CD4-positive, alpha-beta T cell treated with Interferon alpha-2 for 1 hour (primary cell): ENCODE data around the gene ADGB.

ENCODE experiments used
- DNase-seq, 2 donors: peaks; one replicate each; pipeline ENCODE4 v3.0.0-alpha.2; 2020 to 2022

Gene ADGB

DNA sequence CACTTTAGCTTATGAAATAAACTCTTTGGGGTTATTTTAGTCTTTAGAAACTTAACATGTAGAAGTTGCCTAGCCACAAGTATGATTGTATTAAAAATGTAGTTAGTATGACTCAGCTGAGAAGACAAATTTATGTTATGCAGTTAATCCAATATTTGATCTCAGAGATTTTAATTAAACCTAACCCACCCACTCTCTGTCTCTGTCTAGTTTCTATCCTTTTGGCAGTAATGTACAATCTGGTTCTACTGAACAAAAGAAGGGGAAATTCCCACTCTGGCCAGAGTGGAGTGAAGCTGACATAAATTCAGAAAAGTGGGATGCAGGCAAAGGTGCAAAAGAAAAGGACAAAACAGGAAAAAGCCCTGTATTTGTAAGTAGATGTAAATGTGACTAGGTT is 36.4 kb downstream of the ADGB start:
- no peak for DNase-seq

DNA sequence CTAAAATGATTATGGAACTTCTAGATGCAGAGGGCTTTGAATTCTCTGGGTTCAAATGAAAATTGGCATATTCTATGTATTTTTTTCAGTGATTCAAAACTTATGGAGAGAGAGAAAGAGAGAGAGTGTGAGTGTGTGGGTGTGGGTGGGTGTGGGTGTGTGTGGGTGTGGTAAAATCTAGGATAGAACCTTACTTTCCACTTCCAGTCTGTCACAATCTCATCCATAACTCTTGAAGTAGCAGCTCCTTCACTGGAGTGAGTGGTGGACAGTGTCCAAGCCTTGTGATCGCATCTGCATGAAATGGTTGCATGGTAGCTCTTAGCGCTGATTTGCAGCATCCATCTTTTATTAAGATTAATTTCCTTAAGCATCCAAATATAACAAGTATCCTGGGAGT is 37.7 kb downstream of the ADGB start:
- no peak for DNase-seq

DNA sequence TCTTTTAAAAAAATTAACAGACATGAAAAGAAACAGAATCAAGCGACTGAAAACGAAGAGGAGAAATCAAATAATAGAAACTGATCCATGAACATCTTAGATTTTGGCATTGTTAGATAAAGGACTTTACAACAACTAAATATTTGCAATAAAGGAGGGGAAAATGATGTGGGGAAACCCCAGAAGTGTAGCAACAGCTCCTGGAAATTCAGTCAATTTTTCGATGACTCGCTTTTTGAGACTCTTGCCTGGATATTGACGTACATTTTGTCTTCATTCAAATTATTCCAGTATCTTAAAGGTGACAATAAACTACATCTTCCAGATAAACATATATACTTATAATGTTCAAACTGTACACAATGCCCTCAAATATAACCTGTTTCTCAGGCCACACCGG is 44.1 kb downstream of the ADGB start:
- DNase-seq: no peak

DNA sequence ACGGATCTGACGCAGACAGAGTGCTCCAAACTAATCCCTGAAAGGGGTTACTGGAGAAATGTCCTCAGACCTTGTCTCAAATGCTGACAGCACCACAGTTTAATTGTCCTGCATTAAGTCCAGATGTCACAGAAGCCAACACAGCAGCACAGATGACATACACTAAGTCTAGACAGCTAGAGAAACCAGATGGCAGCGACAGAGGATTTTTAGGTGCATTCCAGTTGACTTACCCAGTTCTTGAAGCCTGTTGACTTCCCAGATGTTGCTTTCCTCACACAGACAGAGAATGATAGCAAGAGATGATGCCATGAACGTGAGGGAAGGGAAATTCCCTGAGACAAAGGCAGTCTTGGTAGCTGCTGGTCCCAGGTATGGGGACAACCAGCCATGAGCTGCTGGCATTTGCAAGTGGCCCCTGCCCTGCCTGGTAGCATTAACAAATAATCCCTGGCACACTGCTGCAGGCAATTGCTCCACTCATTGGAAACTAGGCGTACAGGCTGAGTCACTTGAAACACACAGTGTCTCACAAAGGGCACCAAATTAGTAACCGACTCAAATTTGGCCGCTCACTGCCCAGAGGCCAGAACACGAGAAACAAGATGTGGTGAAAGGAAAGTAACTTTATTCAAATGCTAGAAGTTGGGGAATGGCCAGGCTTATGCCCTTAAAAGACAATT is 52.2 kb downstream of the ADGB start:
- no peak for DNase-seq

DNA sequence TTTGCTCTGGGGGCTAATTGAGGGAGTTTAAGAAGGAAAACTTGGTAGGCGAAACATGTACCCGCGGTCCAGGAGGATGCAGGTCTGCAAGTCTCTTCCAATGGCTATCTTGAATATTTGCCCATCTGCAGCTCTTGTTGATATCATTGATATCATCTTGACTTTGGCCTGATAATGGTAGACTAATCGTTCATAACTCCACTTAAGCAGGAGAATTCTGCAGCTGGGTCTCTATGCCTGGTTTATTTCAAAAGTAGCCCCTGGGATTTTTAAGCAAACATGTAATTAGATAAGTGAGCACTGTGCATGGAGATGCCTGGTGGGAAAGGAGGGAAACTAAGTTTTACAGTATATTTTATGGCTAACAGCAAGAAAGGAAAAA is 52.7 kb downstream of the ADGB start:
- no peak for DNase-seq

DNA sequence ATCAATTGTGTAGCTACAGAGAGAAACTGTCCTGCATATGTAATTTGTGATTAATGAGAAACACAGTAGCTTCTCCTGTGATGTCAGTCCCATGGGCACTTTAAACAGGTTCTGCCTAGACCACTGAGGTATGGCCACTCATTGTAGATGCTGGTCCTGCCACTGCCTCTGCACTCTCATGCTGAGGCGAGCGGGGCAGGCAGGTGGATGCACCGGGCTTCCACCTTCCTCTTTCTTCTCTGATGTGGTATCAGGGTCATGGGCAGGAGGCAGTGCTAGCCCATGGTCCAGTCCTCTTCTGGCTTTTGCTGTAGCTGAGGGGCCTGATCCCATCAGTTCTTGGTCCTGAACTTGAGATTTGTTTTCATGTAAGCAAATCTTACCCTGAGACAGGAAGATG is 58.7 kb downstream of the ADGB start:
- DNase-seq: no peak

DNA sequence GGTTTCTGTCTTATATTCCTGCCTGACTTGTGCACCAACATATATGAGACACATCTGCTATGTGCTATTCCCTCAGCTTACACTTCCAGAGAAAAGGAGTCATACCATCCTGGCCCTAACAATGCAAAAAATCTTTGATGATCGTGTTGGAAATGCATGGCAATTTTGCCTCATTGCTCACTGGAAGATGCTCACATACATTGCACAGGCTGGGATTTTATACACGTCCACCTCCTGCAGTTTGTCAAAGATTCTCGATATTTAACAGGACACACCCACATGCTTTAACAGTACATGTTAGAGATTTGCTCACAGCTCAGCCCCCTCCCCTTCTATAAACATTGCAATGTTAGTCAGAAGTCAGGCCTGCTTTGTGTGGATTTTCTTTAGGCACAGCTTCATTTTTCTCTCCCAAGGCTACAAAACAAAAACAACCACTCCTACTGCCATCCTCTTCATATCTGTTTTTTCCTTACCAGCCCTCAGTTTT is 66.1 kb downstream of the ADGB start:
- no peak for DNase-seq

DNA sequence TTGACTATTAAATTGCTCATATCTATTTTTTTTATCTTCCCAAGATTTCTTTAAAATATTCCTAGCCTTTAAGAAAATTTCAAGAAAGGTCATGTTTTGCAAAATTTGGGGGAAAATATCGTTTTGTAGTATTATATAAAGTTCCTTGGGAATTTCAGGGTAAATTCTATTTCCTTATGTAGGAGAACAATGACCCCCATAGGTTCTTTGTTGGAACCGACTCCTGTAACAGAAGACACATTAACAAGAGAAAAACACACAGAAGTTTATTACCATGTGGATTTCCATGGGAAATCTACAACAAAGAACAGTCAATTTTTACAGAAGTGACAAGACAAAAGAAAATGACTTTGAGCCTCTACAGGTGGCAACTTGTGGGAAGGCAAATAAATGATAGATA is 68.1 kb downstream of the ADGB start:
- no peak for DNase-seq

DNA sequence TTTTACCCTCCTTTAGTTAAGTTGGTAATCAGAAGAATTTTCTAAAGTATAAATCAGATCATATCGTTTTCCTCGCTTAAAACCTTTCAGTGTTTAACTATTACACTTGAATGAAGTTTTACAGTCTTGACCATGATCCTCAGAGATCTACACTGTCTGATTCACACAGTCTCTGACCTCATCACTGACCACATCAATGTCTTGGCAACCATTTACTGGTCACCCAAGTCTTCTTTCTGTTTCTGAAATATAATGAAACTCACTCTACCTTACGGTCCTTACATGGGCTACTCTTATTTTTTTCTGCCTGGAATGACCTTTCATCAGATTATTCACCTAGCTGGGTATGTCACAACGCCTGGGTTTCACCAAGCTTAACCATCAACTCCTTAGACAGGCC is 71.4 kb downstream of the ADGB start:
- DNase-seq: no peak

DNA sequence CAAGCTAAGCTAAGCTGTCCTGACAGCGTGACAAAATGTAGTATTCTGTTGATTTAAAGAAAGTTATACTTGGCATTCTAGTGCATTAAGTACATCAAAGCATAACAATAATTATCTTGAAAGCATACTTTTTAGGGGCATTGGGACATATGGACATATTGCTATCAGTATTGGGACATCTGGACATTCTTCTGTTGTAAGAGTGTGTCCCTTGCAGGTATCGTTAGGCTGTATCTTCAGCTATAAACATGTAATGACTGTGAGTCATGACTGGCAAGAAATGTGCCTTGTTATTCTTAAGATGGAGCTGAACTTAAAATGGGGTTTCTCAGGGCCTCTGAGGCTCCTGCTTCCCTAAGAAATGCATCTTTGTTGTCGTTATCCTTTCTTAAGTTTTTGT is 74.3 kb downstream of the ADGB start:
- no peak for DNase-seq

DNA sequence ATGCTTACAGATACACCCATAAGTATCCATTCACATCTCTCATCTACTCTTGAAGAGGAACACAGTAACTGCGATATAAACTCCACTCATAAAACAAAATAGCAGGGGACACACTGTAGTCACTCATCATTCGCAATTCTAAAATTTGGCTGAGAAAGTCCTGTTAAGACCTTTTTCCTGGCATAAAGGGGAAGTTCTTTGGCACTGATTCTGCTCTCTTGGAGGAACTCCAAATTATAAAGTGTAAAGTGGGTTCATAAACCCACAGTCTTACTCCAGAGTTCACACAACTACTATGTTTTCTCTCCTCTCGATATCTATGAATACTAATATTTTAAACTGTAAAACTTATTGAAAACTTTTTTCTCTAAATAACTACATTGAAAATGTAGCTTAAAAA is 80.6 kb downstream of the ADGB start:
- DNase-seq: no peak

DNA sequence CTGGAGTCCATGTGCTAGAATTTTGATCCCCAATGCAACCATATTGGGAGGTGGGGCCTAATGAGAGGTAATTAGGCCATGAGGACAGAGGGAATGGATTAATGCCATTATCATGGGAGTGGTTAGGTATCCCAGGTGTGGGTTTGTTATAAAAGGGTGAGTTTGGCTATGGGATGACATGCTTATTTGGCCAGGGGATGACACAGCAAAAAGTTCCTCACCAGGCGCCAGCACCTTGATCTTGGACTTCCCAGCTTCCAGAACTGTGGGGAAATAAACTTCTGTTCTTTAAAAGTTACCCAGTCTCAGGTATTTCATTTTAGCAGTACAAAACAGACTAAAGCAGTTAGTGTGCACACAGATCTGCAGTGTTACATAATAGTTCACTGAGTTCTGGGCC is 84.1 kb downstream of the ADGB start:
- DNase-seq: no peak

DNA sequence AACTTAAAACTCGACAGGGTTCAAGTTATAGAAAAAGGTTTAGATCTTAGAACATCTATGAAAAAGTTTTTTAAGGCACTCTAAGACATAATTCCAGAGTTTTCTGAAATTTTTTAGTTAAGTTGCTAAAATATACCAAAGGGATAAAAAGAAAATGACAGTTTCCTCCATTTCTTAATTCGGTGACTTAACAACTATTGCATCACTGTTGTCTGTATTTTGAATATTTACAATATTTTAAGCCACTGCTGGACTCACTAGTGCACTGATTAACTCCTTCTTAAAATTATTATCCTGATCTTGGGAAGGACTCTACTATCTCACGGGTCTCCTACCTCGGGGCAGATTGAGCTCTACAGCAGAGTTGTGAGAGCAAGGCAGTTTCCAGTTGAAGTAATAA is 91.0 kb downstream of the ADGB start:
- DNase-seq: no peak

DNA sequence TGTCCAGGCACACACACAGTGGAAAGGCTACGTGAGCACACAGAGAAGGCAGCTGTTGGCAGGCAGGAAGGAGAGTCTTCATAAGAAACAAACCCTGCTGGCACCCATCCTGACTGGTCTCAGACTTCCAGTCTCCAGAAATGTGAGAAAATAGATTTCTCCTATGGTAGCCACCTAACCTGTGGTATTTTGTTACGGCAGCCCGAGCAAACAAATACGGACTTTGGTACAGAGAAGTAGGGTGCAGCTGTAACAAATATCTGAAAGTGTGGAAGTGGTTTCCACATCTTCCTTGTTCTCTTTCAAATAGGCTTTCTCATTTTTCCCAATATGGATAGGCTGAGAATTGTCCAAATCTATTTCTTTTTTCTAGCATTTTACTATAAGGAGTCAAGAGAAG is 94.6 kb downstream of the ADGB start:
- no peak for DNase-seq

DNA sequence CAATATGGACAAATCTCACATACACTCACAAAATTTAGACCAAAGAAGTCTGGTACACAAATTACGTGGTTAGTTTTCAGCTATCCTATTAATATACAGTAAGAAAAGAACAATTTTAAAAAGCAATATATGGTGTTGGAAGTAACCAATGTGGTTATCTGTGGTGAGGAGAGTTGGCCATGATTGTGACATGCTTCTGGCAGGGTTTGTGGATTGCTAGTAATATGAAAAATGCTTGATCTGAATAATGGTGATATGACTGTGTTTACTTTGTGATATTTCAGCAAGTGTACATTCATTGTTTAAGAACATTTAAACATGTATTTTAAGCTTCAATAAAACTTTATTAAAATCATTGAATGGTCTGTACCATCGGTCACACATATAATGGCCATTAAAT is 99.1 kb downstream of the ADGB start:
- no peak for DNase-seq

DNA sequence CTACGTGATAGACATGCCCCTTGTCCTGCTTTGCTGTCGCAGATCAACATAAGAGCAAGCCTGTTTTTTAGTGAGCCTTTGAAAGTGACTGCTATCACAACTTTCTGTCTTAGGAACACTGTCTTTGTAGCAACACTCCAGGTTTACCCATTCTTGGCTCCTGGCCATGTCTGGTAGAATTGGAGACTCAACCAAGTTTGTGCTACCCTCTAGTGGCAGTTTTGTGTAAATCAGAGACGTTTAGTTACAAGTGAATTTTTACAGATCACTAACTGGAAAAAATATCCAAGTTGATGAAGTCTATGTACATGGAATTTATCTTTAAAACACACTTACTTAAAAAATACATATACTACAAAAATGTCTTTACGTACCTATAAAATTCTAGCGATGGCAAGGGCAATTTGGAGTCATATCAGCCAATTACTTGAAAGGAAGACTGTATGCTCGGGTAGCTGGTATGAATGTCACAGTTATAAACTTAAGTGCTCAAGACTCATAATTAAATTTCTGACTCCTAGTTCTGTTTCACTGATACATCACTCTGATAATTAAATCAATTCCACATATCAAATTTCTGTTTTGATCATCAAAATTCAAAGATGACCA is 101.4 kb downstream of the ADGB start:
- DNase-seq: peak; percentile 41 to 54

DNA sequence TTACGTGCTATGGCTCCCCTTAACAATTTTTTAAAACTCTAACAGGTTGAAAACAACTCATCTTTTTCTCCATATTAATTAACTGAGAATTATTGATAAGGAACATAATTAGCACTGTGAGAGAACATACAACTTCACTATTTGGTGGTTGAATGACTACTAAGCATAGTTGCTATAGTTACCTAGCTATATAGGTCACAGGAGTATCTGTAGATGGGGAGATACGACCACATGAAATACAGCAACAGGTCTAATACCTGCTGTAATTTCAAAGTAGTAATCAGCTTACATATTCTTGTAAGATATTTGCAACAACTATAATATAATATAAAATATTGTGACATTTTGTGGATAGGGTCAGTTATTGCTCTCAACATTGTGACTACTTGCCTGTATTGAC is 102.9 kb downstream of the ADGB start:
- no peak for DNase-seq

DNA sequence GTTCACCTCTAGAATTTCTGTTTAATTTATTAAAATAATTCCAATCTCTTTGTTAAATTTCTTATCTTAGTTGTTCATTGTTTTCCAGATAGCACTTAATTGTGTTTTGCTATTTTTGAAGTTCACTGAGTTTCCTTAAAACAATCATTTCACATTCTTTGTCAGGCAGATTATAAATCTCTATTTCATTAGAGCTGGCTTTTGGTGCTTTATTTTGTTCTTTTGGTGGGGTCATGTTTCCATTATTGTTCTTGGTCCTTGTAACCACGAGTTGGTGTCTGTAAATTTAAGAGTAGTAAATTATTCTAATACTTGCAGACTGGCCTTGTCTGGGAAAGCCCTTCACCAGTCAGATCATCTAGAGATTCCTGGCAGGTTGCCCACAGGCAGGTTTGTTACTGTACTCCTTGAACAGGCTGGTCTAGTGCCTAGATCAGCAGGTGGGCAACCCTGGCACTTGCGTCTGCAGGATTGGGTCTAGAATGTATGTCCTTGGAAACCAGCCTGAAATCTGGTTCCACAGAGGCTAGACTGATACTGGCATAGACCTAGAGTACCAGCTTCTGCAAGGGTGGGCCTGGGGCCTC is 110.4 kb downstream of the ADGB start:
- DNase-seq: no peak

DNA sequence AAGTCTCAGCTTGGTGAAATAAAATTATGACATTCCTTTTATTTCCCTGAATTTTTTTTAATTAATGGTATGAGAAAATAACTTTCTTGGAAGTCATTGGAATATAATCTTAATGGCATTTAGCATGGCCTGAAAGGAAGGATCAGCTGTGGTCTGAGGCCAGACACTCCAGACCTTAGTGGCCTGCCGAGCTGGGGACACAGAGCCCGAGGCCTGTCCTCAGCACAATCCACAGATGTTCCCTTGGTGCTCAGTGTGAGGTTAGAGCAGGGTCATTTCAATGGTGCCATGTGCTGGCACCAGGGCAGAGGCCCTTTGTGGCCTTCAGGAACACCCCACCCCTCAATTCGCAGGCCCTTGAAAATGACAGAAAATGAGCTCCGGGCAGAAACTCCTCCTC is 120.6 kb downstream of the ADGB start:
- DNase-seq: no peak

DNA sequence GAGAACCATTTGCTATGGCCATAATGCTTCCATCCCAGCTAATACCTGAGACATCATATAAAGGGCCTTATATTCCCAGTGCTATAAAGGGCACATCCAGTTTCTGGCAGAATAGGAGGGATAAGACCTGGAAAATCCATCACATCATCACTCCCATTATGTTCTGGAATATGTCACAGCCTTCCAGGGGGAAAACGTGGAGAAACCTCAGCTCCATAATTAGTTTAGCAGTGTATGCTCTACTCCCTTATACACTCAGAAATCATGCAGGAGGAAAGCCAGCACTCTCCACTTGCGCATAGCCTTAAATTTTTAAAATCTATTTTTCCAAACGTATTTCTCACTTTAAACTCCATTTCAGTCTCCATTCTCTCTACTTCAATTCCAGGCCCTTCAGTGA is 140.9 kb downstream of the ADGB start:
- DNase-seq: no peak

DNA sequence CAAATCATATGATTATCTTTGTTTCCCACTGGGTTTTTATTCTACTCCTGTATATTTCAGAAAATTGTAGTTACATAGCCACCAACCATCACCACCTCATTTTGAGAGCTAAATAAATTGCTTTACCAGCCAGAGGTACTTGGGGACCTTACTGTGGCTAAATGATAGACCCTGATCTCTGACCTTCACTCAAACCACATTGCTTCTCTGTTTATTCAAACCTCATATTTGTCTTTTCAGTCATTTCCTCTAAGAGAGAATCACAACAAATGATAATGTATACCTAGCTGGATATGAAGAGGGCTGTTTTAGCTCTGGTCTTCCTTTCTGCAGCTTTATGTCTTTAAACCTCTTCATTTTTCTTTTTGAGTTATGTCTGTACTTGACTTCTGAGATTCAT is 142.8 kb downstream of the ADGB start:
- DNase-seq: no peak

DNA sequence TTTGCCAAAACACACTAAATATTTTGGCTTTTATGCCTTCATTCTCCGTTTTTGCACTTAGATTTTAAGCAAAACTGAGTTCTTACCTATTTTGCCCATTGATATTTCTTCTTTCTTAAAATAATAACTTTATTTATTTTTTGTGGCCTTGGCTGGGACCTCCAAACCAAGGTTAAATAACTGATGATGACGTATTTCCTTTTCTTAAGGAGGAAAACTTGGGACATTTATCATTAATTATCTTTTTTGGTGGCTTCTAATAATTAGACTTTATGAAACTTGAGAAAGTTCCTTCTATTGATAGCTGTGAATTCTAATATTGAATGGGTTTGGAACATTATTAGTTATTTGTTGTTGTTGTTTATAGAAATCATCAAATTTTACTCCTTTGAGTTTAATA is 154.5 kb downstream of the ADGB start:
- no peak for DNase-seq

DNA sequence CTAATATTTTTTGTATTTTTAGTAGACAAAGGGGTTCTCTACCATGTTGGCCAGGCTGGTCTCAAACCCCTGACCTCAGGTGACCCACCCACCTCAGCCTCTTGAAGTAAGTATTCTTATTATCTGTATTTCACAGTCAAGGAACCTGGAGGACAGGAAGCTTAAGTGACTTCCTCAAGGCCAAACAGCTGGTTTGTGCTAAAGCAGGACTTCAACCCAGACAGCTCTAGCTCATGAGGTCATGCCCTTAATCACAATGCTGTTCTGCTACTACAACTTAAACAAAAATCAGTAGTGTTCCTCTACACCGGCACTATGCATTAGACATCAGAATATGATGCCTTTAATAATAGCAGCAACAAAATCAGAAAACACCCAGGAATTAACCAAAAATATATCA is 168.9 kb downstream of the ADGB start:
- no peak for DNase-seq

DNA sequence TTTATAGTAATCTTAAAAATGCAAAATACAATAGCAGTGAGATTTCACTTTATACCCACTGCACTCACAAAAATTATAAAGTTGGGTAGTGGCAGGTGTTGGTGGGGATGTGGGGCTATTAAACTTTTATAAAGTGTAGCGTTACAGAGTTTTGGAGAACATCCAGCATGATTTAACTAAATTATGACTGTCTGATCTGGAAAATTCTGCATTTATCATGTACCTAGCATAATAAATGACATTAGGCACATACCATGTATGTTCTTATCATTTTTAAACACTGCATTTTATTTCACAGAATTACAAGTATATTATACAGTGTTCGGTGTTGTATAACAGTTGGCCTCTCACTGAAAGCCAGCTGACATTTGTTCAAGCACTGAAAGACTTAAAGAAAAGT is 169.9 kb downstream of the ADGB start:
- DNase-seq: no peak
